ENCODE measurements around the gene ATP2B1.

The ATP2B1 gene

GRCh38 chr12:89539426-89540223 is 169.0 kb downstream of the ATP2B1 start:
- DNase-seq (ENCODE audit: low read depth in 2 of 2): no peak

- DNase-seq (ENCODE audit: low read depth in 2 of 2): no peak
Measured at GRCh38 chr12:89538897-89539296, 169.7 kb downstream of the ATP2B1 start.

All from stimulated activated CD8-positive, alpha-beta memory T cell treated with anti-CD3 and anti-CD28 coated beads, Interleukin-15, amount 100 ng/mL, for 4 hours (primary cell).